Neural crest cell (in vitro differentiated cells): ENCODE data around the gene LILRA2. TPM values are rescaled to one million over a fixed set of nuclear protein-coding genes. Genes with fewer than 3 reads are reported as not detected.
"Not testable (repeated sequence)": the region's sequence is repeated elsewhere in the genome, so short reads cannot be mapped to it uniquely, and the experiment has no call there.

Experiments
- DNase-seq: peaks from one replicate; pipeline ENCODE4 v3.0.0; 2021; ENCODE audit warnings: low read depth, mixed read lengths, low spot score
- H3K27ac Mint-ChIP-seq: one replicate; pipeline ENCODE4 v1.8.0; 2021; ENCODE audit warnings: mild to moderate bottlenecking, mixed read lengths; ENCODE audit not compliant: unreplicated experiment
- H3K27me3 Mint-ChIP-seq: 2 replicates; pipeline ENCODE4 v1.8.0; 2021; ENCODE audit warnings: low read depth, mild to moderate bottlenecking, mixed read lengths
- H3K36me3 Mint-ChIP-seq: 2 replicates; pipeline ENCODE4 v1.8.0; 2021; ENCODE audit warnings: low read depth, mild to moderate bottlenecking, mixed read lengths
- H3K4me1 Mint-ChIP-seq: 2 replicates; pipeline ENCODE4 v1.8.0; 2021; ENCODE audit warnings: mixed read lengths
- H3K4me3 Mint-ChIP-seq: one replicate; pipeline ENCODE4 v1.8.0; 2021; ENCODE audit warnings: mild to moderate bottlenecking, mixed read lengths
- H3K9me3 Mint-ChIP-seq: 2 replicates; pipeline ENCODE4 v1.8.0; 2021; ENCODE audit warnings: mixed read lengths
- total RNA-seq: library from RNA; stranded (reverse); gene quantifications from 2 replicates; pipeline ENCODE4 v1.2.1, GENCODE V29; 2021
- TF ChIP-seq, protein P1 (sequence below): fragments of 200-600 bp; sonication (generic); conservative IDR thresholded peaks from 2 replicates; pipeline ENCODE4 v1.5.0; 2021; ENCODE audit warnings: antibody characterized with exemption, mild to moderate bottlenecking

Gene LILRA2
- total RNA-seq, 1 donor from 2014 or later: not detected

DNA sequence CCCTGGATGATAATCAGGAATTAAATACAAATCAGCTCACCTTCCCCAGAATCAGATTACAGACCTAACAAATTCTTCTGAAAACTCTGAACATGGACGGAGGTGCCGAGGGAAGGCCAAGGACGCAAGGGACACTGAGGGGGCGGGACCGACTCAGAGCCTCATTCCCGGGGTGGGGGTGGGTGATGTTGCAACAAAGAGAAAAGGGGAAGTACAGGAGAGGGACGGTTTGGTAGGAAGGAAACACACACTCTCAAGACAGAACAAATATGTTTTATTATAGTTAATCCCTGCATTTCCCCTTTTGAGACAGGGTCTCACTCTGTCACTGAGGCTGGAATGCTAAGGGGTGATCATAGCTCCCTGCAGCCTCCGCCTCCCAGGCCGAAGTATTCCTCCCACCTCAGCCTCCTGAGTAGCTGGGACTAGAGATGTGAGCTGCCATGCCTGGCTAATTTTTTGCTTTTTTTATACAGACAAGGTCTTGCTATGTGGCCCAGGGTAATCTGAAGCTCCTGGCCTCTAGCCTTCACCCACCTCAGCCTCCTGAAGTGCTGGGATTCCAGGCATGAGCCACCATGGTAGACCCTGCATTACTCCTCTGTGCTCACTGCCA lies 786 bp upstream of the LILRA2 start:
- Mint-ChIP-seq H3K9me3 (peaks cover 3% of the 10 kb centered on the region), H3K4me3 (no peak overlapping the region), H3K27ac (no peak overlapping the region), H3K4me1 (no peaks in the 10 kb centered on the region), H3K27me3 (no peaks in the 10 kb centered on the region), H3K36me3 (no peaks in the 10 kb centered on the region)
- TF ChIP-seq, protein P1, sequence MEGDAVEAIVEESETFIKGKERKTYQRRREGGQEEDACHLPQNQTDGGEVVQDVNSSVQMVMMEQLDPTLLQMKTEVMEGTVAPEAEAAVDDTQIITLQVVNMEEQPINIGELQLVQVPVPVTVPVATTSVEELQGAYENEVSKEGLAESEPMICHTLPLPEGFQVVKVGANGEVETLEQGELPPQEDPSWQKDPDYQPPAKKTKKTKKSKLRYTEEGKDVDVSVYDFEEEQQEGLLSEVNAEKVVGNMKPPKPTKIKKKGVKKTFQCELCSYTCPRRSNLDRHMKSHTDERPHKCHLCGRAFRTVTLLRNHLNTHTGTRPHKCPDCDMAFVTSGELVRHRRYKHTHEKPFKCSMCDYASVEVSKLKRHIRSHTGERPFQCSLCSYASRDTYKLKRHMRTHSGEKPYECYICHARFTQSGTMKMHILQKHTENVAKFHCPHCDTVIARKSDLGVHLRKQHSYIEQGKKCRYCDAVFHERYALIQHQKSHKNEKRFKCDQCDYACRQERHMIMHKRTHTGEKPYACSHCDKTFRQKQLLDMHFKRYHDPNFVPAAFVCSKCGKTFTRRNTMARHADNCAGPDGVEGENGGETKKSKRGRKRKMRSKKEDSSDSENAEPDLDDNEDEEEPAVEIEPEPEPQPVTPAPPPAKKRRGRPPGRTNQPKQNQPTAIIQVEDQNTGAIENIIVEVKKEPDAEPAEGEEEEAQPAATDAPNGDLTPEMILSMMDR: no peak
- DNase-seq: no peak

DNA sequence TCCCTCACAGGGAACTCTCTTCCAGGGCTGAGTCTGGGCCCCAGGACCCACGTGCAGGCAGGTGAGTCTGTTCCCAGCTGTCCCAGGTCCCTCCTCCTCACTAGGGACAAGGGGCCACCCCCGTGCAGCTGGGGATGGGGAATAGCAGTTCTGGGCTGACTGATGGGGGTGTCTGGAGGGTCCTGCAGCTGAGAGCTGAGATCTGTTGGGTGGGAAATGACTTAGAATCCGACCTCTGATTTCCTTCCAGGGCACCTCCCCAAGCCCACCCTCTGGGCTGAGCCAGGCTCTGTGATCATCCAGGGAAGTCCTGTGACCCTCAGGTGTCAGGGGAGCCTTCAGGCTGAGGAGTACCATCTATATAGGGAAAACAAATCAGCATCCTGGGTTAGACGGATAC lies 461 bp downstream of the LILRA2 start:
- H3K9me3 Mint-ChIP-seq: peaks cover 2% of the 10 kb centered on the region
- no peaks in the 10 kb centered on the region for H3K27me3 Mint-ChIP-seq
- TF ChIP-seq, protein P1: no peak
- H3K36me3 Mint-ChIP-seq: no peaks in the 10 kb centered on the region
- H3K4me3 Mint-ChIP-seq: no peak overlapping the region
- no peaks in the 10 kb centered on the region for H3K4me1 Mint-ChIP-seq
- no peak overlapping the region for H3K27ac Mint-ChIP-seq
- no peak for DNase-seq

DNA sequence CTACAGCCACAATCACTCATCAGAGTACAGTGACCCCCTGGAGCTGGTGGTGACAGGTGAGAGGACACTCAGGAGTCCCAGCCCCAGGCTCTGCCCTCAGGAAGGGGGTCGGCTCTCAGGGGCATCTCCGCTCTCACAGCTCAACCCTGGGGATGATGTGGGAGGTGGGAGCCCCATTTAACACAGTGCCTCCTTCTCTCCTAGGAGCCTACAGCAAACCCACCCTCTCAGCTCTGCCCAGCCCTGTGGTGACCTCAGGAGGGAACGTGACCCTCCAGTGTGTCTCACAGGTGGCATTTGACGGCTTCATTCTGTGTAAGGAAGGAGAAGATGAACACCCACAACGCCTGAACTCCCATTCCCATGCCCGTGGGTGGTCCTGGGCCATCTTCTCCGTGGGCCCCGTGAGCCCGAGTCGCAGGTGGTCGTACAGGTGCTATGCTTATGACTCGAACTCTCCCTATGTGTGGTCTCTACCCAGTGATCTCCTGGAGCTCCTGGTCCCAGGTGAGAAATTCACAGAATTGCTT lies 1.0 kb downstream of the LILRA2 start:
- Mint-ChIP-seq H3K4me3 (no peak overlapping the region), H3K27me3 (no peaks in the 10 kb centered on the region), H3K9me3 (peaks cover 5% of the 10 kb centered on the region), H3K4me1 (no peaks in the 10 kb centered on the region), H3K36me3 (no peaks in the 10 kb centered on the region), H3K27ac (no peak overlapping the region)
- TF ChIP-seq, protein P1: no peak
- DNase-seq: no peak

DNA sequence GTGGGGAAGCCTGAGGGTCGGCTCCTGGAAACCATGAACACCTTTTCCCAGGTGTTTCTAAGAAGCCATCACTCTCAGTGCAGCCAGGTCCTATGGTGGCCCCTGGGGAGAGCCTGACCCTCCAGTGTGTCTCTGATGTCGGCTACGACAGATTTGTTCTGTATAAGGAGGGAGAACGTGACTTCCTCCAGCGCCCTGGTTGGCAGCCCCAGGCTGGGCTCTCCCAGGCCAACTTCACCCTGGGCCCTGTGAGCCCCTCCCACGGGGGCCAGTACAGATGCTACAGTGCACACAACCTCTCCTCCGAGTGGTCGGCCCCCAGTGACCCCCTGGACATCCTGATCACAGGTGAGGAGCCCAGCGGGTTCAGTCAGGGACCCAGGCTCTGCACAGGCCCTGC lies 1.6 kb downstream of the LILRA2 start:
- H3K9me3 Mint-ChIP-seq: not testable (repeated sequence)

DNA sequence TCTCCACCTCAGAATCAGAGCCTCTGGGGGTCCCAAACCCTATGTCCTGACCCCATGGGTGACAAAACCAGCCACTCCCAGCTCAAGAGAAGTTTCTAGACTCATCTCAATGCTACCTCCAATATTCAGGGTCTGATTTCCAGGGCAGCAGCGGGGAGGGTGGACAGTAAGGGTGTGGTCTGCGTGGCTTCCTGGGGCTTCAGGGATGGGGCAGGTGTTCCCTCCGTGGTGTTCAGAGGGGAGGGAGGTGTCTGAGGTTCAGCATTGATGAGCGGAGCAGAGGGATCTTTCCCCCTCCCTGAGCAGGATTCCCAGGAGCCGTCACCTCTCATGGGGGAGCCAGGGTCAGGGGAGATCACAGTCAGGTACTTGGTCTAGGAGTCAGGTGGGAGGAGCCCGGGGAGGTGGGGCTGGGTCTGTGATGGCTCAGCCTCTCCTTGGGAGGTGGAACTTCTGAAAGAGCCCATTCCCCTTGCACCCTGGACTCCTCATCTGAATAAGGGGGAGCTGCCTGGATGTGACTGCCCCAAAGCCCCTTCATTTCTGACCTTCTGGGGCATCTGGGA lies 2.9 kb downstream of the LILRA2 start:
- Mint-ChIP-seq H3K4me1 (no peaks in the 10 kb centered on the region), H3K36me3 (no peaks in the 10 kb centered on the region), H3K9me3 (peaks cover 5% of the 10 kb centered on the region), H3K4me3 (no peak overlapping the region), H3K27me3 (no peaks in the 10 kb centered on the region), H3K27ac (no peak overlapping the region)
- no peak for DNase-seq
- TF ChIP-seq, protein P1: no peak

More for the DNA sequence above, 1.6 kb downstream of the LILRA2 start:
- H3K4me1 Mint-ChIP-seq, H3K4me3 Mint-ChIP-seq, H3K27ac Mint-ChIP-seq, H3K27me3 Mint-ChIP-seq, DNase-seq, H3K36me3 Mint-ChIP-seq: not testable (repeated sequence)

DNA sequence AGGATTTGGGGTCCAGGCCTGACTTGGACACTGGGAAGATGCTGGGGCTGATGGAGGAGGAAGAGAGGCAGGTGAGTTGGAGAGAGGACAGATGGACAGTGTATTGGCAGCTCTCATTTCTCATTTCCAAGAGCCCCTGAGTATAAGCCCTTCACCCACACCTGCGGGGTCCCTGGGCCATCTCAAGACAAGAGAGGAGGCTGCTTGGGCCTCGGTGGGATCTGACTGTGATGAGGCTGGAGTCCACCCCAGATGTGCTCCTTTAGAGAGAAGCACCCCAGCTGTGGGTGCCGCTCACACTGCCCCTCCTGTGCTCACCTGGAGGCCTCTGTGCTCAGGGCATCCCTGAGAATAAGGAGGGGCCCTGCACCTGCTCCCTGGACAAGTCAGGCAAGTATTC lies 3.7 kb downstream of the LILRA2 start:
- Mint-ChIP-seq H3K9me3 (peaks cover 5% of the 10 kb centered on the region), H3K4me1 (no peaks in the 10 kb centered on the region), H3K36me3 (no peaks in the 10 kb centered on the region), H3K27ac (no peak overlapping the region), H3K4me3 (no peak overlapping the region), H3K27me3 (no peaks in the 10 kb centered on the region)
- TF ChIP-seq, protein P1: no peak
- no peak for DNase-seq

DNA sequence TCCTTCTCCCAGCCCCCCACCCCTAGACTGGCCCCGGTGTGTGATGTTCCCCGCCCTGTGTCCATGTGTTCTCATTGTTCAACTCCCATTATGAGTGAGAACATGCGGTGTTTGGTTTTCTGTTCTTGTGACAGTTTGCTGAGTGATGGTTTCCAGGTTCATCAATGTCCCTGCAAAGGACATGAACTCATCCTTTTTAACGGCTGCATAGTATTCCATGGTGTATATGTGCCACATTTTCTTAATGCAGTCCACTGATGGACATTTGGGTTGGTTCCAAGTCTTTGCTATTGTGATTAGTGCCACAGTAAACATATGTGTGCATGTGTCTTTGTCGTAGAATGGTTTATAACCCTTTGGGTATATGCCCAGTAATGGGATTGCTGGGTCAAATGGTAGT lies 4.7 kb downstream of the LILRA2 start:
- not testable (repeated sequence) for H3K27me3 Mint-ChIP-seq, H3K4me1 Mint-ChIP-seq, H3K4me3 Mint-ChIP-seq, DNase-seq, H3K27ac Mint-ChIP-seq, H3K36me3 Mint-ChIP-seq
- peaks cover 10% of the 10 kb centered on the region for H3K9me3 Mint-ChIP-seq
